B cell (primary cell): Measurements from ENCODE around the gene CMIP. TPM values are rescaled to one million over a fixed set of nuclear protein-coding genes. Genes with fewer than 3 reads are reported as not detected.

Experiments
- ATAC-seq: fragments of 200-7000 bp; cut with Tn5 transposase; one replicate; pipeline ENCODE4 v1.10.0; 2021; ENCODE audit warnings: low read depth, mild to moderate bottlenecking, moderate number of reproducible peaks, moderate library complexity
- CTCF ChIA-PET: fragments of 350-600 bp; sonication (Branson Sonifier 250); formaldehyde crosslinking; loops from one replicate; lab custom pipeline; 2021; ENCODE audit warnings: antibody characterized with exemption, inconsistent platforms; lab: Charles Lee
- POLR2A ChIA-PET: fragments of 350-600 bp; sonication (Branson Sonifier 250); formaldehyde crosslinking; loops from one replicate; lab custom pipeline; 2021; ENCODE audit warnings: antibody characterized with exemption; lab: Charles Lee
- DNase-seq: peaks from one replicate; pipeline ENCODE4 v3.0.0; 2013
- H2AFZ ChIP-seq: 2 replicates; pipeline ENCODE4 v1.6.1; 2012; ENCODE audit warnings: mild to moderate bottlenecking, low read depth, low read length; ENCODE audit not compliant: insufficient read depth, poor library complexity, severe bottlenecking
- H3K27ac ChIP-seq, 2 donors: 1 replicate in 1 of 2; 2 replicates in 1 of 2; pipeline ENCODE4 v1.5.1; 2012 to 2013; ENCODE audit warnings: low read length in 2 of 2, mild to moderate bottlenecking in 2 of 2, moderate library complexity in 1 of 2
- H3K27me3 ChIP-seq, 4 experiments: fragments of 200-600 bp in 1 of 4; sonication (generic) in 1 of 4; replicated peaks in 1 of 4; 1 replicate in 2 of 4; 2 replicates in 2 of 4; pipeline versions ENCODE4 v1.6.1 to v1.7.0; 2013 to 2016; ENCODE audit warnings: low read length in 3 of 4, mild to moderate bottlenecking in 2 of 4, mixed read lengths in 1 of 4, moderate library complexity in 1 of 4; ENCODE audit not compliant: insufficient read depth in 4 of 4, control insufficient read depth in 3 of 4; ENCODE audit errors: control extremely low read depth in 1 of 4
- H3K36me3 ChIP-seq, 2 experiments: replicated peaks in 1 of 2; 1 replicate in 1 of 2; 2 replicates in 1 of 2; pipeline versions ENCODE4 v1.6.1 to v1.7.1; 2013; ENCODE audit warnings: low read length in 1 of 2; ENCODE audit not compliant: insufficient read depth in 2 of 2, control insufficient read depth in 1 of 2; ENCODE audit errors: control extremely low read depth in 1 of 2, extremely low read depth in 1 of 2
- H3K4me1 ChIP-seq, 2 donors: fragments of 200-600 bp in 1 of 2; sonication (generic) in 1 of 2; 1 replicate in 1 of 2; 2 replicates in 1 of 2; pipeline versions ENCODE4 v1.5.1 to v1.6.1; 2013 to 2017; ENCODE audit warnings: low read length in 2 of 2; ENCODE audit not compliant: control insufficient read depth in 2 of 2, insufficient read depth in 2 of 2
- H3K4me2 ChIP-seq: replicated peaks from 2 replicates; pipeline ENCODE3; 2012; ENCODE audit warnings: mild to moderate bottlenecking, low read depth, low read length; ENCODE audit not compliant: poor library complexity, severe bottlenecking
- H3K4me3 ChIP-seq, 5 experiments: fragments of 200-600 bp in 1 of 5; sonication (generic) in 1 of 5; 1 replicate in 3 of 5; 2 replicates in 2 of 5; pipeline versions ENCODE4 v1.5.1 to v1.7.0; 2011 to 2016; ENCODE audit warnings: low read length in 4 of 5, mild to moderate bottlenecking in 4 of 5, low read depth in 2 of 5, control low read depth in 1 of 5, moderate library complexity in 1 of 5; ENCODE audit not compliant: insufficient read depth in 1 of 5; ENCODE audit errors: control extremely low read depth in 1 of 5, extremely low read depth in 1 of 5
- H3K79me2 ChIP-seq: fragments of 200-600 bp; sonication (generic); one replicate; pipeline ENCODE4 v1.6.0; 2016; ENCODE audit warnings: low read length; ENCODE audit not compliant: control insufficient read depth, insufficient read depth
- H3K9ac ChIP-seq: fragments of 200-600 bp; sonication (generic); 2 replicates; pipeline ENCODE4 v1.6.1; 2017; ENCODE audit warnings: mild to moderate bottlenecking, low read length, moderate library complexity
- H3K9me3 ChIP-seq, 3 donors: one replicate each; pipeline versions ENCODE4 v1.6.1 to v1.7.1; 2013; ENCODE audit warnings: low read length in 2 of 3; ENCODE audit not compliant: control insufficient read depth in 2 of 3, insufficient read depth in 1 of 3; ENCODE audit errors: control extremely low read depth in 1 of 3
- H4K20me1 ChIP-seq: 2 replicates; pipeline ENCODE4 v1.6.0; 2012; ENCODE audit warnings: mild to moderate bottlenecking, low read length; ENCODE audit not compliant: insufficient read depth, control insufficient read depth, poor library complexity, severe bottlenecking
- H3K27ac Mint-ChIP-seq: one replicate; pipeline ENCODE4 v1.8.0; 2021; ENCODE audit warnings: mixed read lengths
- H3K27me3 Mint-ChIP-seq: one replicate; pipeline ENCODE4 v1.8.0; 2021; ENCODE audit warnings: mixed read lengths
- H3K4me1 Mint-ChIP-seq: one replicate; pipeline ENCODE4 v1.8.0; 2021; ENCODE audit warnings: mixed read lengths
- H3K4me3 Mint-ChIP-seq: one replicate; pipeline ENCODE4 v1.8.0; 2021; ENCODE audit warnings: mixed read lengths
- H3K9me3 Mint-ChIP-seq: one replicate; pipeline ENCODE4 v1.8.0; 2022; ENCODE audit warnings: mixed read lengths; ENCODE audit not compliant: insufficient read depth
- CTCF ChIP-seq: fragments of 200-600 bp; IDR thresholded peaks from one replicate; pipeline ENCODE4 v1.8.0; 2022; ENCODE audit warnings: antibody characterized with exemption, mild to moderate bottlenecking
- EZH2 ChIP-seq: IDR thresholded peaks from 2 replicates; pipeline ENCODE4 v1.6.1; 2012; ENCODE audit warnings: borderline replicate concordance, low read depth, mild to moderate bottlenecking, moderate library complexity, low read length; ENCODE audit not compliant: insufficient read depth, poor library complexity, severe bottlenecking
- WGBS: methylation state at CpG from one replicate; pipeline ENCODE4 v1.1.5; 2013; ENCODE audit warnings: missing lambda C conversion rate; ENCODE audit not compliant: insufficient coverage; 5-methylcytosine and 5-hydroxymethylcytosine counted together
- intact Hi-C: fragments of 100-400 bp; cut with micrococcal nuclease; formaldehyde crosslinking; loops from one replicate; pipeline ENCODE4 v1.10.0; 2022
- polyA plus RNA-seq: library from polyadenylated mRNA; depleted of rRNA; stranded (reverse); fragments of >200 nt; gene quantifications from 2 replicates; pipeline ENCODE4 v1.2.3, GENCODE V29; 2012
- total RNA-seq, 2 donors: library from RNA; stranded (reverse); fragments of 120-200 nt in 1 of 2; gene quantifications; 1 replicate in 1 of 2; 2 replicates in 1 of 2; pipeline versions ENCODE4 v1.2.3 to v1.2.4, GENCODE V29; 2013 to 2022

CMIP gene
- total and polyA plus RNA-seq, 2 donors (not counting 1 experiment from before 2014, with no cell fraction given): 27.1 to 155 TPM

- no peak overlapping the region for H3K27ac Mint-ChIP-seq
Observed at GRCh38 chr16:81647527-81647926, 202.9 kb downstream of the CMIP start.

More at GRCh38 chr16:81647527-81647926, 202.9 kb downstream of the CMIP start:
- DNase-seq (no peak), ATAC-seq (no peak)
- no peak for TF ChIP-seq EZH2
- TF ChIP-seq CTCF: no peak
- peaks cover 74% of the 10 kb centered on the region for H4K20me1 ChIP-seq
- Mint-ChIP-seq H3K4me1 (peaks cover 11% of the 10 kb centered on the region), H3K9me3 (no peaks in the 10 kb centered on the region), H3K4me3 (no peak overlapping the region), H3K27me3 (no peaks in the 10 kb centered on the region)
- H3K79me2 ChIP-seq: peaks cover 69% of the 10 kb centered on the region
- no peak overlapping the region for H2AFZ ChIP-seq
- H3K4me2 ChIP-seq: no peak overlapping the region
- intact Hi-C loops: no loop called here
- no peaks in the 10 kb centered on the region for H3K4me1 ChIP-seq
- no peak overlapping the region for H3K9ac ChIP-seq
- no peak overlapping the region for H3K4me3 ChIP-seq
- no CpG with 5 or more reads among the region's 8 CpGs for WGBS
- no peak overlapping the region for H3K27ac ChIP-seq
- H3K36me3 ChIP-seq: peaks cover 0 to 13% of the 10 kb centered on the region in 2 experiments
- H3K9me3 ChIP-seq: no peaks in the 10 kb centered on the region
- ChIA-PET POLR2A (no interaction called here), CTCF (no interaction called here)
- no peaks in the 10 kb centered on the region for H3K27me3 ChIP-seq
